NOMO-1 treated with DMSO at 0.1 percent for 48 hours (cell line): ENCODE measurements around the gene MSL2.
A peak's percentile ranks its signal among the peaks of the same experiment; 100 is the strongest.
"Not testable (repeated sequence)": the region's sequence is repeated elsewhere in the genome, so short reads cannot be mapped to it uniquely, and the experiment has no call there.

ENCODE experiments used
- DNase-seq: peaks from one replicate; lab custom pipeline; 2025; ENCODE audit not compliant: unreplicated experiment; lab: John Stamatoyannopoulos, UW

The MSL2 gene

GRCh38 chr3:136192831-136193230 lies 3.3 kb downstream of the MSL2 start:
- DNase-seq, result no peak

- DNase-seq, result not testable (repeated sequence)
These were observed 3.9 kb downstream of the MSL2 start for GRCh38 chr3:136192195-136192594.

- no peak for DNase-seq
These were observed 6.1 kb downstream of the MSL2 start for GRCh38 chr3:136189859-136190617.

- no peak for DNase-seq
These were observed 7.1 kb downstream of the MSL2 start for GRCh38 chr3:136189043-136189442.

GRCh38 chr3:136187868-136188267 lies 8.3 kb downstream of the MSL2 start:
- no peak for DNase-seq

GRCh38 chr3:136186846-136187245 lies 9.3 kb downstream of the MSL2 start:
- no peak for DNase-seq

GRCh38 chr3:136186344-136186743 lies 9.8 kb downstream of the MSL2 start:
- no peak for DNase-seq

- no peak for DNase-seq
These were observed 11.4 kb downstream of the MSL2 start for GRCh38 chr3:136184703-136185102.

- no peak for DNase-seq
These were observed 14.4 kb downstream of the MSL2 start for GRCh38 chr3:136181741-136182140.

GRCh38 chr3:136177876-136178275 lies 18.3 kb downstream of the MSL2 start:
- DNase-seq, result no peak

- DNase-seq, result no peak
These were observed 22.1 kb downstream of the MSL2 start for GRCh38 chr3:136173939-136174490.

- no peak for DNase-seq
These were observed 25.0 kb downstream of the MSL2 start for GRCh38 chr3:136171097-136171542.

GRCh38 chr3:136168236-136168635 lies 27.9 kb downstream of the MSL2 start:
- DNase-seq, result not testable (repeated sequence)

- no peak for DNase-seq
These were observed 29.6 kb downstream of the MSL2 start for GRCh38 chr3:136166507-136166906.

- DNase-seq, result peak; percentile 32
These were observed 32.5 kb downstream of the MSL2 start for GRCh38 chr3:136163607-136164006.

- DNase-seq, result no peak
These were observed 33.8 kb downstream of the MSL2 start for GRCh38 chr3:136162322-136162721.

GRCh38 chr3:136161516-136161915 lies 34.6 kb downstream of the MSL2 start:
- no peak for DNase-seq

- no peak for DNase-seq
These were observed 43.2 kb downstream of the MSL2 start for GRCh38 chr3:136152963-136153362.

GRCh38 chr3:136152176-136152843 lies 43.8 kb downstream of the MSL2 start:
- no peak for DNase-seq

- no peak for DNase-seq
These were observed 44.9 kb downstream of the MSL2 start for GRCh38 chr3:136151219-136151618.

- peak; percentile 21 for DNase-seq
These were observed 46.5 kb downstream of the MSL2 start for GRCh38 chr3:136149667-136150066.
